IMR-90 (cell line): ENCODE data around the gene DGKZ. TPM values are rescaled to one million over a fixed set of nuclear protein-coding genes. Genes with fewer than 3 reads are reported as not detected.

Experiments used
- ATAC-seq: fragments of 200-7000 bp; cut with Tn5 transposase; 2 replicates; pipeline ENCODE4 v1.9.1; 2020; ENCODE audit warnings: low read depth, mild to moderate bottlenecking, moderate library complexity
- BruUV-seq: library from RNA; stranded (reverse); fragments of 400-500 nt; replicated peaks from 2 replicates; lab custom pipeline; 2021; lab: Mats Ljungman, UMichigan
- CTCF ChIA-PET: fragments of 300-600 bp; formaldehyde crosslinking; extraction: SDS; loops from one replicate; lab custom pipeline; 2021; ENCODE audit warnings: antibody characterized with exemption; lab: Yijun Ruan, JAX
- POLR2A ChIA-PET: fragments of 300-600 bp; sonication (Branson Sonifier 250); formaldehyde crosslinking; loops from one replicate; lab custom pipeline; 2022; ENCODE audit warnings: antibody characterized with exemption; ENCODE audit not compliant: unreplicated experiment; lab: Charles Lee
- DNase-seq: peaks from one replicate; pipeline ENCODE4 v3.0.0; 2013
- H2AFZ ChIP-seq: replicated peaks from 2 replicates; pipeline ENCODE3; 2013; ENCODE audit warnings: low read length, mild to moderate bottlenecking; ENCODE audit not compliant: poor library complexity
- H2AK5ac ChIP-seq: 2 replicates; pipeline ENCODE4 v1.6.1; 2013; ENCODE audit warnings: low read depth, low read length, inconsistent platforms
- H2AK9ac ChIP-seq: replicated peaks from 2 replicates; pipeline ENCODE3; 2013; ENCODE audit warnings: mild to moderate bottlenecking, low read depth, low read length, moderate library complexity; ENCODE audit not compliant: poor library complexity
- H2BK120ac ChIP-seq: 2 replicates; pipeline ENCODE4 v1.6.1; 2013; ENCODE audit warnings: low read depth, low read length, inconsistent platforms
- H2BK15ac ChIP-seq: 3 replicates; pipeline ENCODE4 v1.6.1; 2013; ENCODE audit warnings: low read depth, low read length, inconsistent platforms
- H2BK20ac ChIP-seq: 2 replicates; pipeline ENCODE4 v1.6.1; 2013; ENCODE audit warnings: low read depth, mild to moderate bottlenecking, inconsistent platforms, low read length, moderate library complexity
- H2BK5ac ChIP-seq: 2 replicates; pipeline ENCODE4 v1.6.1; 2013; ENCODE audit warnings: mild to moderate bottlenecking, low read depth, low read length, inconsistent platforms; ENCODE audit not compliant: poor library complexity, severe bottlenecking
- H3K14ac ChIP-seq: replicated peaks from 2 replicates; pipeline ENCODE4 v1.6.1; 2013; ENCODE audit warnings: low read depth, low read length, inconsistent platforms
- H3K18ac ChIP-seq: 2 replicates; pipeline ENCODE4 v1.6.1; 2013; ENCODE audit warnings: low read depth, low read length, control low read depth
- H3K23ac ChIP-seq: 2 replicates; pipeline ENCODE4 v1.6.1; 2013; ENCODE audit warnings: low read depth, low read length, inconsistent platforms
- H3K27ac ChIP-seq: 2 replicates; pipeline ENCODE4 v1.5.1; 2013; ENCODE audit warnings: mild to moderate bottlenecking, control low read depth, low read length; ENCODE audit not compliant: insufficient read depth
- H3K27me3 ChIP-seq: 2 replicates; pipeline ENCODE4 v1.6.1; 2013; ENCODE audit warnings: low read length; ENCODE audit not compliant: control insufficient read depth, insufficient read depth
- H3K36me3 ChIP-seq: 2 replicates; pipeline ENCODE4 v1.6.1; 2013; ENCODE audit warnings: low read length, mixed read lengths; ENCODE audit not compliant: control insufficient read depth, insufficient read depth
- H3K4ac ChIP-seq: 2 replicates; pipeline ENCODE4 v1.6.1; 2013; ENCODE audit warnings: low read depth, low read length, inconsistent platforms
- H3K4me1 ChIP-seq: 2 replicates; pipeline ENCODE4 v1.6.1; 2013; ENCODE audit warnings: low read length, mixed read lengths; ENCODE audit not compliant: control insufficient read depth, insufficient read depth
- H3K4me2 ChIP-seq: 2 replicates; pipeline ENCODE4 v1.6.1; 2013; ENCODE audit warnings: low read depth, mild to moderate bottlenecking, control low read depth, low read length, moderate library complexity
- H3K4me3 ChIP-seq: 2 replicates; pipeline ENCODE4 v1.5.1; 2013; ENCODE audit warnings: low read depth, mild to moderate bottlenecking, control low read depth, low read length, moderate library complexity; ENCODE audit not compliant: insufficient read depth
- H3K56ac ChIP-seq: 2 replicates; pipeline ENCODE4 v1.6.1; 2013; ENCODE audit warnings: low read length, inconsistent platforms; ENCODE audit not compliant: insufficient read depth; ENCODE audit errors: extremely low read depth
- H3K79me1 ChIP-seq, 2 experiments: 2 replicates each; pipeline ENCODE4 v1.6.1; 2013; ENCODE audit warnings: low read length in 2 of 2, inconsistent platforms in 1 of 2, low read depth in 1 of 2
- H3K9ac ChIP-seq: 2 replicates; pipeline ENCODE4 v1.6.1; 2013; ENCODE audit warnings: low read depth, low read length, control low read depth
- H3K9me1 ChIP-seq: 2 replicates; pipeline ENCODE4 v1.6.1; 2013; ENCODE audit warnings: low read length, inconsistent platforms; ENCODE audit not compliant: insufficient read depth
- H3K9me3 ChIP-seq: 2 replicates; pipeline ENCODE4 v1.6.1; 2013; ENCODE audit warnings: low read length; ENCODE audit not compliant: control insufficient read depth, insufficient read depth
- H4K20me1 ChIP-seq: 2 replicates; pipeline ENCODE4 v1.6.1; 2013; ENCODE audit warnings: low read length, inconsistent platforms; ENCODE audit not compliant: insufficient read depth
- H4K5ac ChIP-seq: 2 replicates; pipeline ENCODE4 v1.6.1; 2013; ENCODE audit warnings: mild to moderate bottlenecking, low read depth, low read length, control low read depth
- H4K8ac ChIP-seq, 2 experiments: 2 replicates each; pipeline ENCODE4 v1.6.1; 2013; ENCODE audit warnings: low read depth in 2 of 2, low read length in 2 of 2, control low read depth in 1 of 2, inconsistent platforms in 1 of 2
- H4K91ac ChIP-seq: 2 replicates; pipeline ENCODE4 v1.6.1; 2013; ENCODE audit warnings: low read depth, low read length, inconsistent platforms; ENCODE audit not compliant: insufficient read depth
- ELK1 ChIP-seq: fragments of 150-350 bp; IDR thresholded peaks from 2 replicates; pipeline ENCODE4 v1.6.1; 2016; ENCODE audit warnings: low read depth, mild to moderate bottlenecking, low read length, moderate library complexity, borderline replicate concordance
- FOS ChIP-seq: fragments of 150-350 bp; IDR thresholded peaks from 2 replicates; pipeline ENCODE4 v1.6.1; 2016; ENCODE audit warnings: low read depth, low read length
- WGBS, 2 experiments: methylation state at CpG; one replicate each; pipeline versions ENCODE4 v1.1.5 to v1.1.7; 2013; ENCODE audit warnings: missing lambda C conversion rate in 2 of 2; ENCODE audit not compliant: insufficient read length in 1 of 2; ENCODE audit errors: extremely low coverage in 2 of 2; 5-methylcytosine and 5-hydroxymethylcytosine counted together
- dilution Hi-C: fragments of 300-500 bp; cut with HindIII; formaldehyde crosslinking; loops from one replicate; pipeline ENCODE4 v1.14.3; 2018; ENCODE audit warnings: low sequenced_read_pairs; ENCODE audit not compliant: unreplicated experiment
- in situ Hi-C: fragments of 300-500 bp; cut with MboI; formaldehyde crosslinking; loops from 3 replicates; pipeline ENCODE4 v1.14.3; 2019; ENCODE audit warnings: low sequenced_read_pairs, inconsistent platforms, mixed read lengths
- intact Hi-C: fragments of 100-400 bp; cut with micrococcal nuclease; formaldehyde crosslinking; loops from 2 replicates; pipeline ENCODE4 v1.10.0; 2022
- polyA plus RNA-seq, 3 experiments: library from polyadenylated mRNA; depleted of rRNA; stranded (reverse); fragments of >200 nt; gene quantifications; 2 replicates each; pipeline ENCODE4 v1.2.3, GENCODE V29; 2012; ENCODE audit warnings: low replicate concordance in 1 of 3
- total RNA-seq: library from RNA; depleted of rRNA; stranded (reverse); fragments of >200 nt; gene quantifications from 2 replicates; pipeline ENCODE4 v1.2.3, GENCODE V29; 2012

Gene DGKZ
- total and polyA plus RNA-seq, 2 of the 4 experiments (the other 2 are of a cell fraction), result 46.8 to 62.0 TPM

DNA sequence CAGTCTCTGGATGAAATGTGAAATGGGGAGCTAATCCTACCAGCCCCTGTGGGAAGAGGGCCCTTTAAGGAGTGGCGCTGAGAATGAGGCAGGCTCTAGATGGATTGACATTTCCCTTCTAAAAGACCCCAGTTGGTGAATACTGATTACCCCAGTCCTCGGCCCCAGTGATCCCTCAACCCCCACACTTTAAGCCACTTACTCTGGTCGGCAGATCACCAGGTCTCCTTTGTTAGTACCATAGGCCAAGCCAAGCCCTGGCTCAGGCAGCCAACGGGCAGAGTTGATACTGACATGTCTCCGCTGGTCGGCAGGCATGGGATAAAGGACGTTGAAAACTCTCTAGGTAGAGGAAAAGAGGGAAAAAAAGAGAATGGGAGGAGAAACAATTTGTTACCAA is 70.4 kb downstream of the DGKZ start:
- dilution Hi-C loops (no loop called here), intact Hi-C loops (no loop called here), in situ Hi-C loops (no loop called here)
- no peak overlapping the region for H4K5ac ChIP-seq
- no peak overlapping the region for H3K9ac ChIP-seq
- no peak overlapping the region for H3K4me2 ChIP-seq
- H4K8ac ChIP-seq, result no peak overlapping the region
- no peak overlapping the region for H3K4ac ChIP-seq
- peaks cover 23% of the 10 kb centered on the region for H3K9me1 ChIP-seq
- no peak overlapping the region for H4K91ac ChIP-seq
- no peak overlapping the region for H2BK5ac ChIP-seq
- H3K23ac ChIP-seq, result no peak overlapping the region
- no peak for DNase-seq
- no peak overlapping the region for H2AFZ ChIP-seq
- no peak overlapping the region for H3K56ac ChIP-seq
- H3K79me1 ChIP-seq, result peaks cover 0 to 11% of the 10 kb centered on the region in 2 experiments; a peak in 1 of 4 replicates
- H3K14ac ChIP-seq, result no peak overlapping the region
- no peaks in the 10 kb centered on the region for H3K27me3 ChIP-seq
- no peak overlapping the region for H2BK15ac ChIP-seq
- no peak for TF ChIP-seq FOS
- TF ChIP-seq ELK1, result no peak
- ChIA-PET CTCF (no interaction called here), POLR2A (no interaction called here)
- H2BK120ac ChIP-seq, result no peak overlapping the region
- H3K4me1 ChIP-seq, result no peaks in the 10 kb centered on the region
- BruUV-seq, result no TSS peak
- H3K9me3 ChIP-seq, result no peaks in the 10 kb centered on the region
- no peak for ATAC-seq
- H3K18ac ChIP-seq, result no peak overlapping the region
- no peak overlapping the region for H2AK5ac ChIP-seq
- no peak overlapping the region for H2BK20ac ChIP-seq
- no peaks in the 10 kb centered on the region for H4K20me1 ChIP-seq
- no peak overlapping the region for H3K4me3 ChIP-seq
- H3K27ac ChIP-seq, result no peak overlapping the region
- H2AK9ac ChIP-seq, result no peak overlapping the region
- H3K36me3 ChIP-seq, result peaks cover 31% of the 10 kb centered on the region
- WGBS, 2 experiments, result no CpG with 5 or more reads among the region's 7 CpGs
